Hepatocyte (in vitro differentiated cells): ENCODE measurements around the gene STUB1. TPM values are rescaled to one million over a fixed set of nuclear protein-coding genes. Genes with fewer than 3 reads are reported as not detected.

Source experiments
- DNase-seq: peaks from one replicate; pipeline ENCODE4 v3.0.0-alpha.2; 2016; ENCODE audit warnings: low spot score
- H2AFZ ChIP-seq: fragments of 200-600 bp; sonication (generic); 2 replicates; pipeline ENCODE4 v1.6.0; 2016; ENCODE audit warnings: antibody characterized with exemption, mild to moderate bottlenecking
- H3K27ac ChIP-seq: fragments of 200-600 bp; sonication (generic); 2 replicates; pipeline ENCODE4 v1.5.1; 2016; ENCODE audit warnings: mild to moderate bottlenecking
- H3K27me3 ChIP-seq: fragments of 200-600 bp; sonication (generic); 2 replicates; pipeline ENCODE4 v1.6.1; 2016
- H3K36me3 ChIP-seq: fragments of 200-600 bp; sonication (generic); replicated peaks from 2 replicates; pipeline ENCODE4 v1.5.1; 2016; ENCODE audit warnings: low read depth; ENCODE audit not compliant: insufficient read depth
- H3K4me1 ChIP-seq: fragments of 200-600 bp; sonication (generic); 2 replicates; pipeline ENCODE4 v1.5.1; 2016; ENCODE audit warnings: mild to moderate bottlenecking, moderate library complexity; ENCODE audit not compliant: insufficient read depth
- H3K4me2 ChIP-seq: fragments of 200-600 bp; sonication (generic); 2 replicates; pipeline ENCODE4 v1.6.0; 2016
- H3K4me3 ChIP-seq: fragments of 200-600 bp; sonication (generic); 2 replicates; pipeline ENCODE4 v1.5.1; 2016; ENCODE audit warnings: mild to moderate bottlenecking
- H3K79me2 ChIP-seq: fragments of 200-600 bp; sonication (generic); 2 replicates; pipeline ENCODE4 v1.6.0; 2017; ENCODE audit warnings: mild to moderate bottlenecking
- H3K9me2 ChIP-seq: fragments of 200-600 bp; sonication (generic); replicated peaks from 2 replicates; pipeline ENCODE4 v1.6.0; 2017; ENCODE audit warnings: mild to moderate bottlenecking; ENCODE audit not compliant: insufficient read depth
- H3K9me3 ChIP-seq: fragments of 200-600 bp; sonication (generic); 2 replicates; pipeline ENCODE4 v1.5.1; 2016; ENCODE audit warnings: low read depth, mild to moderate bottlenecking
- H4K20me1 ChIP-seq: fragments of 200-600 bp; sonication (generic); 2 replicates; pipeline ENCODE4 v1.6.0; 2016; ENCODE audit warnings: mild to moderate bottlenecking; ENCODE audit not compliant: insufficient read depth, poor library complexity, severe bottlenecking
- CTCF ChIP-seq: fragments of 200-600 bp; sonication (generic); IDR thresholded peaks from 2 replicates; pipeline ENCODE4 v1.5.1; 2016; ENCODE audit warnings: antibody characterized with exemption, mild to moderate bottlenecking; ENCODE audit not compliant: poor library complexity
- EZH2 ChIP-seq: fragments of 200-600 bp; sonication (generic); IDR thresholded peaks from 2 replicates; pipeline ENCODE4 v1.6.1; 2016; ENCODE audit warnings: antibody characterized with exemption, mild to moderate bottlenecking, borderline replicate concordance
- EZH2phosphoT487 ChIP-seq: fragments of 200-600 bp; sonication (generic); IDR thresholded peaks from one replicate; pipeline ENCODE4 v1.6.1; 2018; ENCODE audit warnings: antibody characterized with exemption, mild to moderate bottlenecking, low read depth, moderate library complexity; ENCODE audit not compliant: unreplicated experiment, severe bottlenecking
- WGBS: methylation state at CpG from one replicate; pipeline ENCODE4 v1.1.6; 2016; ENCODE audit warnings: low lambda C conversion rate; ENCODE audit errors: missing lambda C conversion rate; 5-methylcytosine and 5-hydroxymethylcytosine counted together
- polyA plus RNA-seq: library from polyadenylated mRNA; unstranded; fragments of >200 nt; fragmentation: Nextera tagmentation; extraction: Ambion mirVana; gene quantifications from 2 replicates; pipeline ENCODE4 v1.2.1, GENCODE V29; 2016
- total RNA-seq: library from RNA; depleted of rRNA; stranded (reverse); fragments of >200 nt; gene quantifications from 2 replicates; pipeline ENCODE4 v1.2.3, GENCODE V29; 2014

The STUB1 gene
- total and polyA plus RNA-seq, 2 experiments from 2014 or later: 116 to 249 TPM

DNA sequence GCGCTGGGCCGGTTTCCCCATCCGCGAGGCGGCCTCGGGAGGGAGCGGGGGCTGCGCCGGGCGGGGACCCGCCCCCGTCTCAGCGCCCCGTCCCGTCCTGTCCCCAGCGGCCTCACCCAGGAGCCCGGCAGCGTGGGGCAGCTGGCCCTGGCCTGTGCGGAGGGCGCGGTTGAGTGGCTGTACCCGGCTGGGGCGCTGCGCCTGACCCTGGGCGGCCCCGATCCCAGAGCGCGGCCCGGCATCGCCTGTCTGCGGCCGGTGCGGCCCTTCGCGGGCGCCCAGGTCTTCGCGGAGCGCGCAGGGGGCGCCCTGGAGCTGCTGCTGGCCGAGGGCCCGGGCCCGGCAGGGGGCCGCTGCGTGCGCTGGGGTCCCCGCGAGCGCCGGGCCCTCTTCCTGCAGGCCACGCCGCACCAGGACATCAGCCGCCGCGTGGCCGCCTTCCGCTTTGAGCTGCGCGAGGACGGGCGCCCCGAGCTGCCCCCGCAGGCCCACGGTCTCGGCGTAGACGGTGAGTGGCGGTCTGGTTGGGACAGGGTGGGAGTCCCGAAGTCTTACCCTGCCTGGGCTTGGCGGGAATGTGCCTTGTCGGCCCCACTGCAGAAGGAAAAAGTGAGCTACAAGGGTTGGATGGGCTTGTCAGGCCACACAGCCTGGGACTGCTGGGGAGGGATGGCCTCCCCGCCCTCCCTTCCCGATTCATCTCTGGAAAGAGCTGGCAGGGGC lies 35.4 kb downstream of the STUB1 start:
- Histone ChIP-seq H3K4me3 (no peak overlapping the region), H3K4me1 (peaks cover 19% of the 10 kb centered on the region), H3K79me2 (no peaks in the 10 kb centered on the region), H4K20me1 (peaks cover 4% of the 10 kb centered on the region), H3K9me3 (no peaks in the 10 kb centered on the region), H3K36me3 (no peaks in the 10 kb centered on the region), H3K27me3 (peaks cover 23% of the 10 kb centered on the region), H3K9me2 (no peaks in the 10 kb centered on the region), H3K27ac (no peak overlapping the region), H3K4me2 (peak overlapping the region; percentile 97), H2AFZ (peak overlapping the region; percentile 45)
- 8% methylated on average over 45 of the region's 74 CpGs for WGBS
- peak; percentile 57 for DNase-seq
- TF ChIP-seq EZH2phosphoT487 (peak; percentile 36), EZH2 (peak; percentile 50), CTCF (no peak)

DNA sequence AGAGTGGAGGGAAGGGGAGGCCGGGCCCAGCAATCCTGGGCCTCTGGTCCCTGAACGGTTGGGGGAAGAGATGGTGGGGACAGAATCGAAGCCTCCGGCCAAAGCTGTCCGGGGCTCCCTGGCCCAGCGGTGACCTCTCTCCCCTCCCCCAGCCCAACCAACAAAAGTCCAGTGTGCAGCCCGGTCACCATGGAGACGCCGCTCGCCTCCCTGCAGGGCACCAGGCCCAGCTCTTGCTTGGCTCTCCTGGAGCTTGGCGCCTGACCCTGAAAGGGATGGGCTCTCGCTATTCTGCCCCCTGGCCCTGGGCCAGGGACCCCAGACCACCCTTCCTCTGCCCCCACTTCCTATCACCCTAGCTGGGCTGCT lies 36.0 kb downstream of the STUB1 start:
- Histone ChIP-seq H3K27ac (no peak overlapping the region), H2AFZ (no peak overlapping the region), H4K20me1 (peaks cover 4% of the 10 kb centered on the region), H3K4me2 (peak overlapping the region; percentile 97), H3K27me3 (peaks cover 18% of the 10 kb centered on the region), H3K4me1 (peaks cover 19% of the 10 kb centered on the region), H3K4me3 (no peak overlapping the region), H3K9me3 (no peaks in the 10 kb centered on the region), H3K9me2 (no peaks in the 10 kb centered on the region), H3K79me2 (no peaks in the 10 kb centered on the region), H3K36me3 (no peaks in the 10 kb centered on the region)
- 18% methylated on average over 12 of the region's 12 CpGs for WGBS
- no peak for TF ChIP-seq CTCF
- no peak for TF ChIP-seq EZH2phosphoT487
- no peak for TF ChIP-seq EZH2
- DNase-seq: no peak

DNA sequence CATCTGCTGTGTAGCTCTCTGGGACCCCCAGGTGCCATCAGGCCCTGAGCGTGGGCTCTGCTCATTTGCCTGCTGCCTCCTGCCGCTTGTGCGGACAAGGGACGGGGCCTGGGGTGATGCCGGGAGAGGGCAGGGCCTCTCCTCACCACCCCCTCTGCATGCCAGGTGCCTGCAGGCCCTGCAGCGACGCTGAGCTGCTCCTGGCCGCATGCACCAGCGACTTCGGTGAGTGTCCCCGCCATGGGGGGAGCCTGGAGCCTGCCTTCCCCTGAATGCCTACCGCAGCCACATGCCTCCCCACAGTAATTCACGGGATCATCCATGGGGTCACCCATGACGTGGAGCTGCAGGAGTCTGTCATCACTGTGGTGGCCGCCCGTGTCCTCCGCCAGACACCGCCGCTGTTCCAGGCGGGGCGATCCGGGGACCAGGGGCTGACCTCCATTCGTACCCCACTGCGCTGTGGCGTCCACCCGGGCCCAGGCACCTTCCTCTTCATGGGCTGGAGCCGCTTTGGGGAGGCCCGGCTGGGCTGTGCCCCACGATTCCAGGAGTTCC lies 36.6 kb downstream of the STUB1 start:
- H3K9me3 ChIP-seq: no peaks in the 10 kb centered on the region
- H3K36me3 ChIP-seq: no peaks in the 10 kb centered on the region
- no peak for DNase-seq
- H3K9me2 ChIP-seq: no peaks in the 10 kb centered on the region
- peaks cover 24% of the 10 kb centered on the region for H3K4me1 ChIP-seq
- peaks cover 16% of the 10 kb centered on the region for H3K27me3 ChIP-seq
- TF ChIP-seq EZH2phosphoT487 (no peak), CTCF (no peak), EZH2 (no peak)
- H3K79me2 ChIP-seq: no peaks in the 10 kb centered on the region
- no peak overlapping the region for H2AFZ ChIP-seq
- H3K4me2 ChIP-seq: no peak overlapping the region
- no peak overlapping the region for H3K27ac ChIP-seq
- no peak overlapping the region for H3K4me3 ChIP-seq
- WGBS: 92% methylated on average over 27 of the region's 29 CpGs
- H4K20me1 ChIP-seq: peaks cover 8% of the 10 kb centered on the region
